OCI-LY7 (cell line): Measurements from ENCODE around the gene RASSF5.

Source experiments
- CTCF ChIP-seq: fragments of 200-600 bp; sonication (generic); conservative IDR thresholded peaks from 2 replicates; pipeline ENCODE4 v1.5.1; 2014; ENCODE audit warnings: mild to moderate bottlenecking, antibody characterized with exemption, low read length, moderate library complexity, mixed read lengths
- EZH2phosphoT487 ChIP-seq: fragments of 200-600 bp; sonication (generic); IDR thresholded peaks from 2 replicates; pipeline ENCODE4 v1.6.1; 2018; ENCODE audit warnings: low read depth, borderline replicate concordance, mild to moderate bottlenecking, mixed run types, antibody characterized with exemption, low read length, moderate library complexity, mixed read lengths

GRCh38 chr1:206512851-206513180 lies 5.5 kb downstream of the RASSF5 start:
- TF ChIP-seq CTCF: no peak
- no peak for TF ChIP-seq EZH2phosphoT487
